Transverse colon (tissue), 4 donors: ENCODE measurements around the gene B4GALT5.

Experiments
- POLR2A ChIP-seq: fragments of 450-650 bp; IDR thresholded peaks from one replicate; pipeline ENCODE4 v1.6.1; 2016; ENCODE audit warnings: antibody characterized with exemption, mild to moderate bottlenecking, moderate library complexity
- POLR2AphosphoS5 ChIP-seq, 3 donors: sonication (generic); formaldehyde crosslinking; IDR thresholded peaks; one replicate each; pipeline ENCODE4 v1.6.1; 2016; ENCODE audit warnings: antibody characterized with exemption in 3 of 3
- TF ChIP-seq, protein P1 (sequence below), 5 experiments: fragments of 200-600 bp in 3 of 5; fragments of 450-650 bp in 2 of 5; sonication (generic) in 3 of 5; IDR thresholded peaks; 1 replicate in 2 of 5; 2 replicates in 3 of 5; pipeline ENCODE4 v1.5.1; 2016 to 2017; ENCODE audit warnings: antibody characterized with exemption in 5 of 5, inconsistent platforms in 3 of 5, mild to moderate bottlenecking in 2 of 5, moderate library complexity in 1 of 5

DNA sequence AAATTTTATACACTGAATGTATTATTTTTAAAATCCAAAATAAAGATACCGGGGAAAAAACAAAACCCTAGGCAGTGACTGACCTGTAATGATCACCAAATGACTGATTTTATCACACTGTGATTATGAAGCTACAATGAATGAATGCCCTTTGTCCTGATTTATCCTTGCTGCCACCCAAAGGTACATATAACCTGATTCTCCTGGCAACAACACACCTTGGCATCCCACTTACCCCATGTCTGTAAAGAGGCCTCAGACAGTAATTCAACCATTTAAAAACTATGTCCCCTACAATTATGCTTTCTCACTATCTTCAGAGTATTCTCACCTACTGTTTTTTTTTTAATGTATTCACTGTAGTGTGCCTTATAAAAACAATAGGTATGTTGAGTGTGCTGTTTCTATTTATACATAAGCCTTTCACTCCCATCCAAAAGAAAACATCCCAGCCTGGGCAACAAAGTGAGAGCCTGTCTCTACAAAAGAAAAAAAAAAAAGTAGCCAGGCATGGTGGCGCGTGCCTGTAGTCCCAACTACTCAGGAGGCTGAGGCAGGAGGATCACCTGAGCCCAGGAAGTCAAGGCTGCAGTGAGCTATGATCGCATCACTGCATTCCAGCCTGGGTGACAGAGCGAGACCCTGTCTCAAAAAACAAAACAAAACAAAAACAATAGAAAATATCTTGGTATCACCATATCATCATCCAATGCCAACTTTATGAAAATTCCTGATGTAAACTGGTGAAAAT is 21.7 kb downstream of the B4GALT5 start:
- TF ChIP-seq, protein P1, sequence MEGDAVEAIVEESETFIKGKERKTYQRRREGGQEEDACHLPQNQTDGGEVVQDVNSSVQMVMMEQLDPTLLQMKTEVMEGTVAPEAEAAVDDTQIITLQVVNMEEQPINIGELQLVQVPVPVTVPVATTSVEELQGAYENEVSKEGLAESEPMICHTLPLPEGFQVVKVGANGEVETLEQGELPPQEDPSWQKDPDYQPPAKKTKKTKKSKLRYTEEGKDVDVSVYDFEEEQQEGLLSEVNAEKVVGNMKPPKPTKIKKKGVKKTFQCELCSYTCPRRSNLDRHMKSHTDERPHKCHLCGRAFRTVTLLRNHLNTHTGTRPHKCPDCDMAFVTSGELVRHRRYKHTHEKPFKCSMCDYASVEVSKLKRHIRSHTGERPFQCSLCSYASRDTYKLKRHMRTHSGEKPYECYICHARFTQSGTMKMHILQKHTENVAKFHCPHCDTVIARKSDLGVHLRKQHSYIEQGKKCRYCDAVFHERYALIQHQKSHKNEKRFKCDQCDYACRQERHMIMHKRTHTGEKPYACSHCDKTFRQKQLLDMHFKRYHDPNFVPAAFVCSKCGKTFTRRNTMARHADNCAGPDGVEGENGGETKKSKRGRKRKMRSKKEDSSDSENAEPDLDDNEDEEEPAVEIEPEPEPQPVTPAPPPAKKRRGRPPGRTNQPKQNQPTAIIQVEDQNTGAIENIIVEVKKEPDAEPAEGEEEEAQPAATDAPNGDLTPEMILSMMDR (IDR thresholded peaks at IDR 0.05), result no peak
- TF ChIP-seq POLR2AphosphoS5 (IDR thresholded peaks at IDR 0.05), result no peak
- no peak for TF ChIP-seq POLR2A
